Prostate gland (tissue), 2 donors: ENCODE data around the gene TMEM106B.

ENCODE experiments used
- POLR2AphosphoS5 ChIP-seq: sonication (generic); formaldehyde crosslinking; IDR thresholded peaks from one replicate; pipeline ENCODE4 v1.6.1; 2017; ENCODE audit warnings: antibody characterized with exemption
- TF ChIP-seq, protein P1 (sequence below), 4 experiments: fragments of 200-600 bp in 2 of 4; fragments of 450-650 bp in 2 of 4; sonication (generic) in 2 of 4; IDR thresholded peaks; 1 replicate in 3 of 4; 2 replicates in 1 of 4; pipeline ENCODE4 v1.5.1; 2016 to 2019; ENCODE audit warnings: antibody characterized with exemption in 4 of 4, mild to moderate bottlenecking in 2 of 4, moderate library complexity in 2 of 4

DNA sequence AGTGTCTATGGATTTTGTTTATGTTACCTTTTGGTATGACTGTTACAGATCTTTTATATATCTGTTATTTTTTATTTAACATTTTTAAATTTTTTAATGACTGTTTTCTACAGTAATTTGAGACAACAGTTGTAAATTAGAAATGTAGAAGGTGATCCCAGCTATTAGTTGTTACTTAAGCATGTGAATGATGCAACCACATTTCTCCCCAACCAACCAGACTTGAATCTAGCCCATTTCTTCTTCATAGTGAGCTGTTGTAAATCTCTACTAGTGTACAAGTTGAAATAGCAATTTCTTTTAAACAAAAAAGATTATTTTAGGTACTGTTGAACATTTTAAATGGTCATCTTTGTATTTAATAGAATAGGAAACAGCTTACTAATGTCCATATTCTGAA, 18.0 kb downstream of the TMEM106B start:
- no peak for TF ChIP-seq POLR2AphosphoS5
- TF ChIP-seq, protein P1, sequence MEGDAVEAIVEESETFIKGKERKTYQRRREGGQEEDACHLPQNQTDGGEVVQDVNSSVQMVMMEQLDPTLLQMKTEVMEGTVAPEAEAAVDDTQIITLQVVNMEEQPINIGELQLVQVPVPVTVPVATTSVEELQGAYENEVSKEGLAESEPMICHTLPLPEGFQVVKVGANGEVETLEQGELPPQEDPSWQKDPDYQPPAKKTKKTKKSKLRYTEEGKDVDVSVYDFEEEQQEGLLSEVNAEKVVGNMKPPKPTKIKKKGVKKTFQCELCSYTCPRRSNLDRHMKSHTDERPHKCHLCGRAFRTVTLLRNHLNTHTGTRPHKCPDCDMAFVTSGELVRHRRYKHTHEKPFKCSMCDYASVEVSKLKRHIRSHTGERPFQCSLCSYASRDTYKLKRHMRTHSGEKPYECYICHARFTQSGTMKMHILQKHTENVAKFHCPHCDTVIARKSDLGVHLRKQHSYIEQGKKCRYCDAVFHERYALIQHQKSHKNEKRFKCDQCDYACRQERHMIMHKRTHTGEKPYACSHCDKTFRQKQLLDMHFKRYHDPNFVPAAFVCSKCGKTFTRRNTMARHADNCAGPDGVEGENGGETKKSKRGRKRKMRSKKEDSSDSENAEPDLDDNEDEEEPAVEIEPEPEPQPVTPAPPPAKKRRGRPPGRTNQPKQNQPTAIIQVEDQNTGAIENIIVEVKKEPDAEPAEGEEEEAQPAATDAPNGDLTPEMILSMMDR (IDR thresholded peaks at IDR 0.05), result no peak
